Occipital lobe (tissue), 3 donors: Measurements from ENCODE around the gene GOLGA6L9. TPM values are rescaled to one million over a fixed set of nuclear protein-coding genes. Genes with fewer than 3 reads are reported as not detected.
"Not testable (repeated sequence)": the region's sequence is repeated elsewhere in the genome, so short reads cannot be mapped to it uniquely, and the experiment has no call there.

Source experiments
- DNase-seq: peaks from one replicate; lab custom pipeline; 2025; lab: John Stamatoyannopoulos, UW
- small RNA-seq: library from RNA; depleted of rRNA; stranded (forward); fragments of <200 nt; gene quantifications from one replicate; pipeline ENCODE3, GENCODE V24; 2014
- total RNA-seq: library from RNA; depleted of rRNA; stranded (reverse); fragments of >200 nt; gene quantifications from one replicate; pipeline ENCODE4 v1.2.3, GENCODE V29; 2014

Gene GOLGA6L9
- total RNA-seq, 1 donor from 2014 or later, result 5.3 TPM

- not testable (repeated sequence) for DNase-seq
Measured at GRCh38 chr15:82468205-82468604, 38.6 kb downstream of the GOLGA6L9 start.

GRCh38 chr15:82469381-82469780 lies 39.8 kb downstream of the GOLGA6L9 start:
- DNase-seq, result not testable (repeated sequence)

- DNase-seq, result not testable (repeated sequence)
Measured at GRCh38 chr15:82472269-82472982, 42.8 kb downstream of the GOLGA6L9 start.

- DNase-seq, result not testable (repeated sequence)
Measured at GRCh38 chr15:82474596-82475325, 45.1 kb downstream of the GOLGA6L9 start.

GRCh38 chr15:82475345-82475967 lies 45.8 kb downstream of the GOLGA6L9 start:
- not testable (repeated sequence) for DNase-seq

- not testable (repeated sequence) for DNase-seq
Measured at GRCh38 chr15:82476697-82477342, 47.2 kb downstream of the GOLGA6L9 start.

- not testable (repeated sequence) for DNase-seq
Measured at GRCh38 chr15:82477343-82478057, 47.9 kb downstream of the GOLGA6L9 start.

Small RNA genes lying within 50 kb of the gene (small RNA-seq; reads per million reads assigned to genes)
- gene AC245033.3, result not detected

Other genes with a start within 250 kb of the GOLGA6L9 start
- 38.7 TPM for gene EFL1, start 167.1 kb upstream of the GOLGA6L9 start, total RNA-seq
- 4.1 TPM for gene SAXO2, start 167.0 kb upstream of the GOLGA6L9 start, total RNA-seq
- 3.1 TPM for gene GOLGA6L10, start 80.3 kb upstream of the GOLGA6L9 start, total RNA-seq
- gene RPS17, start 110.6 kb downstream of the GOLGA6L9 start, total RNA-seq, result 1,719 TPM
- gene CPEB1, start 217.5 kb downstream of the GOLGA6L9 start, total RNA-seq, result 2.8 TPM